SKM-1 treated with dmso at 0.1 percent for 144 hours (cell line): ENCODE data around the gene SLC43A3.

Experiments used
- DNase-seq: peaks from one replicate; lab custom pipeline; 2025; ENCODE audit not compliant: unreplicated experiment; lab: John Stamatoyannopoulos, UW

SLC43A3 gene

GRCh38 chr11:57430952-57431351 is 4.0 kb upstream of the SLC43A3 start:
- DNase-seq: no peak

- no peak for DNase-seq
Measured at GRCh38 chr11:57429946-57430345, 3.0 kb upstream of the SLC43A3 start.

DNA sequence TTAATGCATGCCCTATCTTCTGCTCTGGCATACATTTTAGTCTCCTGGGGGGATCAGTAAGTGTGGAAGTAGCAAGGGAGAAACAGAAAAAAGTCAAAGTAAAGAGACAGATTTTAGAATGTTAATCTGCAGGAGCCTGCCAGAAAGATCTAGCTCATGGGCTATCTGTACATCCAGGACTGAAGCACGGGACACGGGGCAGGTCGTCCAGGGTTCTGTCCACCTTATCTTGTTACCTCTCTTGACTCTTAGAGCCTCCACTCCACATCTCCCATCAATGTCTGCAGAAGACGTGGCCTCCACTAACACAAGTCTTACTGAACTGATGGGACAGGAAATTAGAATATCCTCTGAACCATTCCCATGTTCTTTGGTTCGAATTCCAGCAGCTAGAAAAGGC is 1.7 kb upstream of the SLC43A3 start:
- DNase-seq: no peak

- DNase-seq: no peak
Measured at GRCh38 chr11:57427727-57428082, 784 bp upstream of the SLC43A3 start.

DNA sequence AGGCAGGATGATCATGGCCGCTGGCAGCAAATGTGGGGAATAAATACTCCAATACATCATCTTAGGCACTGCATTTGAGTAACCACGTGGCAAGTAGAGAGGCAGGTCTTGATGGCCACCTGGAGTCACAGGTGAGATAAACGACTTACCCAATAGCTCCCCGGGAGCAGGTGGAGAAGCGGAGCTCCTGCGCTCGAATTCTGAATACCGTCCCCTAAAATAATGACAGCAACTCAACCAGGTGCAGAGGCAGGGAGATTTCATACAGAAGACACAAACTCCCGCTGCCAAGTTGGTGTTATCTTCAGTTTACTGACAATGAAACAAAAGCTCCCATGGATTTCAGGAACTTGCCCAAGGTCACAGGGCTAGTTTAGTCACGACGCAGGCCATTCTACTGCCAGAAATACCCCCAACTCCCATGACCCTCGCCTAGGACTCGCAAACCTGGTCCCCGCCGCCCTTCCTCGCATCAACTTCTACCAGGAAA is 437 bp downstream of the SLC43A3 start:
- DNase-seq: no peak

- no peak for DNase-seq
Measured at GRCh38 chr11:57425565-57426438, 1.1 kb downstream of the SLC43A3 start.

- DNase-seq: peak; percentile 96
Measured at GRCh38 chr11:57424792-57425564, 1.9 kb downstream of the SLC43A3 start.

GRCh38 chr11:57424137-57424791 is 2.7 kb downstream of the SLC43A3 start:
- DNase-seq: no peak

DNA sequence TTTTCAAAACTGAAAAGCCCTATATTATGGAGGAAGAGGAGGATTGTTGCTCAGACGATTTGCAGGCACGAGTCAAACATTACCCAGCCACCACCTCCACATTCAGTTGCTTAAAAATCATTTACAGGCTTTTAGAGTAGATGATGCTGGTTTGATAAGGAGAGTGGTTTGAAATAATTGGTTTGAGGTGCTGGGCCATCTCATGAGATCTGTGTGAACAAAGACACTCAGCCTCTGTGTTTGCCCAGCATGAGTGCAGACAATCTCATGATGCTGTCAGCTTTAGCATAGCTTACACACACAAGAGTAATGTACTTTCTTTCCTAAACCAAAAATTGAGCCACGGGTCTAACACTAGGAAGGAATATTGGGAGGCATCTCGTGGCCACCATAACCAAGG is 4.3 kb downstream of the SLC43A3 start:
- DNase-seq: no peak

GRCh38 chr11:57421805-57422204 is 5.1 kb downstream of the SLC43A3 start:
- DNase-seq: no peak

- no peak for DNase-seq
Measured at GRCh38 chr11:57421066-57421465, 5.9 kb downstream of the SLC43A3 start.

DNA sequence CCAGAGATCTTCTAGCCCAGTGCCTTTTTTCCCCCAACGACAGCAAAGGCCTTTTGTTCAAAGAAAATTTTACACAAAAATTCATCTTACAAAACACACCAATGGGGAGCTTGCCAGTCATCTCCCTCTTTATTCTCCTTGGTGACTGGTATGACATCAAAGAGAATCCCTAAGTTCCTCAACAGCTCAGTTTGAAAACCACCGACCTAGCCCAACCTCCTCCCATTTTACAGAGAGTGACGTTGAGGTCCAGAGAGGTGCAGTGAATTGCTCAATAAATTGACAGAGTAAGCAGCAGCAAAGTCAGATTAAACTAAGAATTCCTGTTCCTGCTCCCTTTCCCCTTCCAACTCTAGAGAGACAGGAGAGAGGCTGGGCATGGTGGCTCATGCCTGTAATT is 7.8 kb downstream of the SLC43A3 start:
- DNase-seq: no peak

- DNase-seq: no peak
Measured at GRCh38 chr11:57418131-57418530, 8.8 kb downstream of the SLC43A3 start.

DNA sequence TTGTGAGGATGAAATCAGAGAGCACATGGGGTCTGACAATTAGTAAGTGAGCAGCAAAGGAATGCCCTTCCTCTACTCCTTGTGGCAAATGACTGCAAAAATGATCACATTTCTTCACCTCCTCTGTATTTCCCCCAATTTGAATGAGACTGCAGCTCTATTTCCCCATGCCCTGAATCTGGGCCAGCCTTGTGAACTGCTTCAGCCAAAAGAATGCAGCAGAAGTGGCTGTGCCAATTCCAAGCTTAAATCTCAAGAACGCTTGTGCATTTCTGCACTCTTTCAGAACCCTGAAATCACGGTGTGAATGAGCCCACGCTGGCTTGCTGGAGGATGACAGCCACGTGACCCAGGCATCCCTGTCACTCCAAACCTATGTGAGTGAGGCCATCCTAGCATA is 9.9 kb downstream of the SLC43A3 start:
- DNase-seq: no peak

GRCh38 chr11:57416436-57416835 is 10.5 kb downstream of the SLC43A3 start:
- no peak for DNase-seq

- no peak for DNase-seq
Measured at GRCh38 chr11:57414612-57415212, 12.2 kb downstream of the SLC43A3 start.

DNA sequence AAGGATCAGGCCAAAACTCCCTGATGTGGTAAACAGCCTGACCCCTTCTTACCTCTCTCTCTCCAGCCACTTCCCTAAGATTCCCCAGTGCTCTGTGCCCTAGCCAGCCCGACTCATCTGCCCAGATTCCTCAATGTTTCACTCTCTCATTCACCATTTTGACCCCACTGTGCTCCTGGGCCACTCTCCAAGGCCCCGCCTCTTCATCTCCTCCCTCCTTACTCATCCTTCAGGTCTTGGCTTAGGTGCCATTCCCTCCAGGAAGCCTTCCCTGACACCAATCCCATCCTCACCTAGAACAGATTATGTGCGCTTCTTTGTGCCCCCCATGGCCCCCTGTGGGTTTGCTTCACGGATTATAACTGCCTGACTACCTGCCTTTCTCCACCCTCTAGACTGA is 13.2 kb downstream of the SLC43A3 start:
- DNase-seq: no peak

DNA sequence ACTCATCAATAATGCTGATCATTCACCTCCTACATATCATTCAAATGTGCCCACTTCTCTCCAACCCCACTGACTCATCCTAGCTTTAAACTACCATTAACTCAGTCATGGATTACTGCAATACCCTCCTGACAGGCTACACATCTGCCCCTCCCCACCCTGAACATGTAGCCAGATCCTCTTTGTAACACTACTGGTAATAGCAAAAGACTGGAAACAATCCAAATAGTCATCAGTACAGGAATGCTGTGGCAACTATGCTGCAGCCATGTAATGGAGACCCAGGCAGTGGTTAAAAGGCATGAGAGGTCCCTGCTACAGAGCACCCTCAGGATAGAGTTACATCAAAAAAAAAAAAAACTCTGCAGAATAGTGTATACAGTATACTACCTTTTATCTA is 16.6 kb downstream of the SLC43A3 start:
- no peak for DNase-seq

GRCh38 chr11:57409321-57410100 is 17.4 kb downstream of the SLC43A3 start:
- no peak for DNase-seq

GRCh38 chr11:57408771-57409170 is 18.1 kb downstream of the SLC43A3 start:
- no peak for DNase-seq
